Thoracic aorta (tissue), 2 donors: Measurements from ENCODE around the gene KCNJ3. TPM values are rescaled to one million over a fixed set of nuclear protein-coding genes. Genes with fewer than 3 reads are reported as not detected.
"Not testable (repeated sequence)": the region's sequence is repeated elsewhere in the genome, so short reads cannot be mapped to it uniquely, and the experiment has no call there.

ENCODE experiments used
- ATAC-seq: fragments of 150-250 bp; one replicate; pipeline ENCODE4 v1.8.0; 2017; ENCODE audit warnings: low read depth; ENCODE audit not compliant: insufficient number of reproducible peaks, low FRiP score
- DNase-seq: peaks from one replicate; pipeline ENCODE4 v3.0.0-alpha.2; 2020; ENCODE audit warnings: low spot score
- H3K27ac ChIP-seq, 2 donors: fragments of 200-600 bp; sonication (generic); 1 replicate in 1 of 2; 2 replicates in 1 of 2; pipeline ENCODE4 v1.5.1; 2016; ENCODE audit warnings: mild to moderate bottlenecking in 2 of 2, moderate library complexity in 2 of 2
- H3K27me3 ChIP-seq: fragments of 200-600 bp; sonication (generic); replicated peaks from 2 replicates; pipeline ENCODE4 v1.6.0; 2016; ENCODE audit warnings: mild to moderate bottlenecking; ENCODE audit not compliant: insufficient read depth
- H3K36me3 ChIP-seq: fragments of 200-600 bp; sonication (generic); one replicate; pipeline ENCODE4 v1.5.1; 2016
- H3K4me1 ChIP-seq, 2 donors: fragments of 200-600 bp; sonication (generic); 1 replicate in 1 of 2; 2 replicates in 1 of 2; pipeline versions ENCODE4 v1.5.1 to v1.6.0; 2016; ENCODE audit warnings: low read depth in 2 of 2, mild to moderate bottlenecking in 1 of 2; ENCODE audit not compliant: control insufficient read depth in 1 of 2
- H3K4me3 ChIP-seq: fragments of 200-600 bp; sonication (generic); 2 replicates; pipeline ENCODE4 v1.5.1; 2016; ENCODE audit warnings: mild to moderate bottlenecking
- H3K9me3 ChIP-seq: fragments of 200-600 bp; sonication (generic); 2 replicates; pipeline ENCODE4 v1.5.1; 2016
- total RNA-seq, 2 donors: library from RNA; depleted of rRNA; stranded (reverse); fragments of >200 nt; gene quantifications; one replicate each; pipeline versions ENCODE4 v1.1.0 to v1.2.3, GENCODE V29; 2016
- TF ChIP-seq, protein P1 (sequence below): fragments of 200-600 bp; sonication (generic); IDR thresholded peaks from one replicate; pipeline ENCODE4 v1.5.1; 2019; ENCODE audit warnings: antibody characterized with exemption

Gene KCNJ3
- total RNA-seq, 2 donors from 2014 or later: 1.6 to 2.8 TPM

- Histone ChIP-seq H3K9me3 (no peaks in the 10 kb centered on the region), H3K27me3 (no peaks in the 10 kb centered on the region), H3K4me1 (no peaks in the 10 kb centered on the region), H3K36me3 (no peaks in the 10 kb centered on the region), H3K27ac (no peak overlapping the region), H3K4me3 (no peak overlapping the region)
- ATAC-seq (no peak), DNase-seq (no peak)
- TF ChIP-seq, protein P1, sequence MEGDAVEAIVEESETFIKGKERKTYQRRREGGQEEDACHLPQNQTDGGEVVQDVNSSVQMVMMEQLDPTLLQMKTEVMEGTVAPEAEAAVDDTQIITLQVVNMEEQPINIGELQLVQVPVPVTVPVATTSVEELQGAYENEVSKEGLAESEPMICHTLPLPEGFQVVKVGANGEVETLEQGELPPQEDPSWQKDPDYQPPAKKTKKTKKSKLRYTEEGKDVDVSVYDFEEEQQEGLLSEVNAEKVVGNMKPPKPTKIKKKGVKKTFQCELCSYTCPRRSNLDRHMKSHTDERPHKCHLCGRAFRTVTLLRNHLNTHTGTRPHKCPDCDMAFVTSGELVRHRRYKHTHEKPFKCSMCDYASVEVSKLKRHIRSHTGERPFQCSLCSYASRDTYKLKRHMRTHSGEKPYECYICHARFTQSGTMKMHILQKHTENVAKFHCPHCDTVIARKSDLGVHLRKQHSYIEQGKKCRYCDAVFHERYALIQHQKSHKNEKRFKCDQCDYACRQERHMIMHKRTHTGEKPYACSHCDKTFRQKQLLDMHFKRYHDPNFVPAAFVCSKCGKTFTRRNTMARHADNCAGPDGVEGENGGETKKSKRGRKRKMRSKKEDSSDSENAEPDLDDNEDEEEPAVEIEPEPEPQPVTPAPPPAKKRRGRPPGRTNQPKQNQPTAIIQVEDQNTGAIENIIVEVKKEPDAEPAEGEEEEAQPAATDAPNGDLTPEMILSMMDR: no peak
These were observed 146.0 kb downstream of the KCNJ3 start for GRCh38 chr2:154844513-154844912.

GRCh38 chr2:154846842-154847241 lies 148.3 kb downstream of the KCNJ3 start:
- no peaks in the 10 kb centered on the region for H3K9me3 ChIP-seq
- no peaks in the 10 kb centered on the region for H3K4me1 ChIP-seq
- H3K4me3 ChIP-seq: no peak overlapping the region
- no peaks in the 10 kb centered on the region for H3K36me3 ChIP-seq
- TF ChIP-seq, protein P1: no peak
- ATAC-seq (no peak), DNase-seq (no peak)
- no peaks in the 10 kb centered on the region for H3K27me3 ChIP-seq
- H3K27ac ChIP-seq: no peak overlapping the region

DNA sequence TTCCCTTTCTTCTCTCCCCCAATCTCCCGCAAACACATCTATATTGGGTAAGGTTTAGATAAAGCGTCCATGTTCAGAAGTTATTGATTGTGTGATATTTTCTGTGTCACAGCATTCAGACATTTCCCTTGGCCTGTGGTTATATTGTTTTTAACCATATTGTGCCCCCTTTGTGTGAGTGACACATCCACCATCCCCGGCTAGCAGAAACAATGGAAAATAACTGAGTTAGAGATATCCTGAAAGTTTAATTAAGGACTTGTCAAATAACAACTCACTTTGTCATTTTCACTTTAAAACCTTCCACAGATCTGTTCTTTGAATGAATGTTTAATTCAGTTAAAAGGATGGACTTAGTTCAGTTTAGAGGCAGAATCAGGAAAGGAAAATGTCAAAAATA lies 151.0 kb downstream of the KCNJ3 start:
- no peaks in the 10 kb centered on the region for H3K36me3 ChIP-seq
- H3K27me3 ChIP-seq: no peaks in the 10 kb centered on the region
- TF ChIP-seq, protein P1: no peak
- no peak overlapping the region for H3K4me3 ChIP-seq
- DNase-seq (no peak), ATAC-seq (no peak)
- no peaks in the 10 kb centered on the region for H3K9me3 ChIP-seq
- H3K4me1 ChIP-seq: no peaks in the 10 kb centered on the region
- no peak overlapping the region for H3K27ac ChIP-seq

DNA sequence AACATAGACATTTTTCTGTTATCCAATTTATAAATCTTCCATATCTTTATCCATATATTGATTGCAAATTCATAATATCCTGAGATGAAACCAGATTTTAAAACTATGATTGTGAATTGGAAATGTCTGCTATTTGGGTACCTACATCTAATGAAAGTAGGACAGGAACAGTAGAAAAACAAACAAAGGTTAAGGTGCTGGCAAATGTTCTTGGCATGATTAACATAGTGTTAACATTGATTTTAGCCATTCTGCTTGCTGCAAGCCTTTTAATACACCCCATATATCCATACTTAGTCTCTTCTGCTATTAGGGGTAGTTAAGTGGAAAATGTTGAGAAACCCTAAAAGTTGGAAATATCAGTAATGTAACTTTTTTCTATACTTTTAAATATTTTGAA lies 152.0 kb downstream of the KCNJ3 start:
- TF ChIP-seq, protein P1: no peak
- H3K4me1 ChIP-seq: no peaks in the 10 kb centered on the region
- DNase-seq: no peak
- no peak overlapping the region for H3K27ac ChIP-seq
- H3K9me3 ChIP-seq: no peaks in the 10 kb centered on the region
- H3K27me3 ChIP-seq: no peaks in the 10 kb centered on the region
- no peaks in the 10 kb centered on the region for H3K36me3 ChIP-seq
- H3K4me3 ChIP-seq: no peak overlapping the region
- no peak for ATAC-seq

GRCh38 chr2:154855138-154855537 lies 156.6 kb downstream of the KCNJ3 start:
- TF ChIP-seq, protein P1: no peak
- Histone ChIP-seq H3K27me3 (no peaks in the 10 kb centered on the region), H3K36me3 (no peaks in the 10 kb centered on the region), H3K9me3 (no peaks in the 10 kb centered on the region), H3K27ac (no peak overlapping the region), H3K4me1 (no peaks in the 10 kb centered on the region), H3K4me3 (no peak overlapping the region)
- ATAC-seq: no peak
- DNase-seq: no peak

DNA sequence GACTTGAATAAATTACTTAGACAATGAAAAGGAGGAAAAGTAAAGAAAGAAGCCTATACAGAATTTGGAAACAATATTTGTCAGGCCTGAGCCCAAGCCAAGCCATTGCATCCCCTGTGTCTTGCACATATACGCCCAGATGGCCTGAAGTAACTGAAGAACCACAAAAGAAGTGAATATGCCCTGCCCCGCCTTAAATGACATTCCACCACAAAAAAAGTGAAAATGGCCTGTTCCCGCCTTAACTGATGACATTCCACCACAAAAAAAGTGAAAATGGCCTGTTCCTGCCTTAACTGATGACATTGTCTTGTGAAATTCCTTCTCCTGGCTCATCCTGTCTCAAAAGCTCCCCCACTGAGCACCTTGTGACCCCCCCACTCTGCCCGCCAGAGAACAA lies 168.7 kb downstream of the KCNJ3 start:
- not testable (repeated sequence) for H3K9me3 ChIP-seq, H3K36me3 ChIP-seq, ATAC-seq, DNase-seq, H3K4me1 ChIP-seq, H3K27me3 ChIP-seq, H3K4me3 ChIP-seq, H3K27ac ChIP-seq
